ENCODE results near the gene PRELID2. TPM values are rescaled to one million over a fixed set of nuclear protein-coding genes. Genes with fewer than 3 reads are reported as not detected.

The PRELID2 gene
- total and polyA plus RNA-seq, 2 donors (not counting 3 experiments of a cell fraction or from before 2014, with no cell fraction given) = 3.2 to 16.4 TPM

DNA sequence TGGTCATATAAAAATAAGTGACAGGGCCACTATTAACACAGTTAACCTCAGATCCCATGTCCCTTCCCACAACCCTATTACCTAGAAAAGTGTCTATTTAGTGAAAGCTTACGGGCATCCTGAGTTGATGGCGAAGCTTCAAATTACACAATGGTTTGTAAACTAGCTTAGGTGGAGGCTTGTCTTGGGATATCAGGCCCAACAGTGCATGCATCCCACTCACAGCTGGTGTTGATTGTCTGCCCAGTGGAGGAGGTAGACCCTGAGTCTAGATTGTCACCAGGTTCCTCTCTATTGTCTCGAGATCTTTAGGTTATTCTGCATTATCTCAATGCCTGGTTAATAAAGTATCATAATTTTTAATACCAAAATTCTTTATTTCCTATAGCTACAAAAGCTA lies 30.4 kb downstream of the PRELID2 start:
- H3K79me2 ChIP-seq (ENCODE audit: control insufficient read depth, insufficient read depth, low read length) = no peaks in the 10 kb centered on the region
- DNase-seq (ENCODE audit: low read depth, low spot score) (no peak), FAIRE-seq (no peak)
- TF ChIP-seq, protein P1, sequence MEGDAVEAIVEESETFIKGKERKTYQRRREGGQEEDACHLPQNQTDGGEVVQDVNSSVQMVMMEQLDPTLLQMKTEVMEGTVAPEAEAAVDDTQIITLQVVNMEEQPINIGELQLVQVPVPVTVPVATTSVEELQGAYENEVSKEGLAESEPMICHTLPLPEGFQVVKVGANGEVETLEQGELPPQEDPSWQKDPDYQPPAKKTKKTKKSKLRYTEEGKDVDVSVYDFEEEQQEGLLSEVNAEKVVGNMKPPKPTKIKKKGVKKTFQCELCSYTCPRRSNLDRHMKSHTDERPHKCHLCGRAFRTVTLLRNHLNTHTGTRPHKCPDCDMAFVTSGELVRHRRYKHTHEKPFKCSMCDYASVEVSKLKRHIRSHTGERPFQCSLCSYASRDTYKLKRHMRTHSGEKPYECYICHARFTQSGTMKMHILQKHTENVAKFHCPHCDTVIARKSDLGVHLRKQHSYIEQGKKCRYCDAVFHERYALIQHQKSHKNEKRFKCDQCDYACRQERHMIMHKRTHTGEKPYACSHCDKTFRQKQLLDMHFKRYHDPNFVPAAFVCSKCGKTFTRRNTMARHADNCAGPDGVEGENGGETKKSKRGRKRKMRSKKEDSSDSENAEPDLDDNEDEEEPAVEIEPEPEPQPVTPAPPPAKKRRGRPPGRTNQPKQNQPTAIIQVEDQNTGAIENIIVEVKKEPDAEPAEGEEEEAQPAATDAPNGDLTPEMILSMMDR (IDR thresholded peaks at IDR 0.05; ENCODE audit: extremely low read depth in 1 of 2, insufficient read depth in 1 of 2, low read depth in 1 of 2, low read length in 2 of 2) = no peak
- TF ChIP-seq, protein P2, sequence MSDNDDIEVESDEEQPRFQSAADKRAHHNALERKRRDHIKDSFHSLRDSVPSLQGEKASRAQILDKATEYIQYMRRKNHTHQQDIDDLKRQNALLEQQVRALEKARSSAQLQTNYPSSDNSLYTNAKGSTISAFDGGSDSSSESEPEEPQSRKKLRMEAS (IDR thresholded peaks at IDR 0.05; ENCODE audit: insufficient read depth, insufficient read length) = no peak
- no peak for TF ChIP-seq GATA2 (IDR thresholded peaks at IDR 0.05; ENCODE audit: insufficient read depth, insufficient read length, low read depth, low read length)
- no peak for TF ChIP-seq POLR2AphosphoS5 (IDR thresholded peaks at IDR 0.05; ENCODE audit: insufficient read depth, low read depth, low read length)
- no peak for TF ChIP-seq FOS (IDR thresholded peaks at IDR 0.05; ENCODE audit: borderline replicate concordance, insufficient read depth, low read length)
- TF ChIP-seq POLR2A (IDR thresholded peaks at IDR 0.05; ENCODE audit: low read depth, low read length) = no peak
- no peak for TF ChIP-seq MYC (IDR thresholded peaks at IDR 0.05; ENCODE audit: low read depth, low read length)
- no peak for TF ChIP-seq EZH2 (IDR thresholded peaks at IDR 0.05; ENCODE audit: borderline replicate concordance, low read depth, low read length, severe bottlenecking)
- no peak for TF ChIP-seq JUN (IDR thresholded peaks at IDR 0.05; ENCODE audit: borderline replicate concordance, insufficient read depth, insufficient read length, low read depth)
- dilution Hi-C loops (cut with MboI; ENCODE audit: extremely low pct_ligation_motif_present, low sequenced_read_pairs) = no loop called here
- H3K27ac ChIP-seq (ENCODE audit: insufficient read depth, low read depth, low read length) = no peak overlapping the region
- no TSS peak for BruUV-seq (replicated peaks)
- no peaks in the 10 kb centered on the region for H4K20me1 ChIP-seq (replicated peaks; ENCODE audit: control insufficient read depth, extremely low read depth, insufficient read depth, low read length)
- H3K27me3 ChIP-seq (ENCODE audit: control insufficient read depth in 2 of 2, insufficient read depth in 2 of 2, low read length in 2 of 2) = no peaks in the 10 kb centered on the region
- no peak overlapping the region for H2AFZ ChIP-seq (ENCODE audit: low read depth, low read length)
- no peaks in the 10 kb centered on the region for H3K36me3 ChIP-seq (ENCODE audit: control insufficient read depth in 2 of 2, extremely low read depth in 1 of 2, insufficient read depth in 2 of 2, low read length in 2 of 2)
- intact Hi-C loops (cut with micrococcal nuclease) = no loop called here
- no peaks in the 10 kb centered on the region for H3K9me1 ChIP-seq (replicated peaks; ENCODE audit: control insufficient read depth, extremely low read depth, insufficient read depth, low read length)
- no peaks in the 10 kb centered on the region for H3K9me3 ChIP-seq (replicated peaks; ENCODE audit: control insufficient read depth, insufficient read depth, low read length)
- POLR2A ChIA-PET = no interaction called here
- no peak overlapping the region for H3K4me2 ChIP-seq (ENCODE audit: insufficient read depth, low read length)
- no peak overlapping the region for H3K4me3 ChIP-seq (replicated peaks in 1 of 3; ENCODE audit: insufficient read depth in 1 of 3, low read depth in 1 of 3, low read length in 3 of 3)
- CTCF ChIA-PET = interaction anchor here (0.9 to 1.2 kb wide), 3 partner anchors 8 to 30 kb away, joined by 3 read pairs; no protein-coding TSS in a partner anchor
- no peak overlapping the region for H3K9ac ChIP-seq (replicated peaks; ENCODE audit: extremely low read depth, insufficient read depth, low read length)
- H3K4me1 ChIP-seq (ENCODE audit: control insufficient read depth, extremely low read depth, insufficient read depth, low read length) = peaks cover 2% of the 10 kb centered on the region
